NCI-H1048 (cell line): ENCODE data around the gene MALT1.
"Not testable (repeated sequence)": the region's sequence is repeated elsewhere in the genome, so short reads cannot be mapped to it uniquely, and the experiment has no call there.

Experiments
- DNase-seq: peaks from one replicate; lab custom pipeline; 2025; lab: John Stamatoyannopoulos, UW

The MALT1 gene

GRCh38 chr18:58671111-58671631 lies at the start of gene MALT1:
Gene MALT1, plus strand, starts transcription at chr18:58671465. Its CDS starts 179 bp downstream, at chr18:58671644.
- peak; percentile 85 for DNase-seq

- DNase-seq = no peak
Observed at GRCh38 chr18:58624011-58624410, 47.3 kb upstream of the MALT1 start.

GRCh38 chr18:58625839-58626238 lies 45.4 kb upstream of the MALT1 start:
- no peak for DNase-seq

- no peak for DNase-seq
Observed at GRCh38 chr18:58630071-58630470, 41.2 kb upstream of the MALT1 start.

GRCh38 chr18:58631301-58631700 lies 40.0 kb upstream of the MALT1 start:
- DNase-seq = no peak

- DNase-seq = no peak
Observed at GRCh38 chr18:58632552-58632951, 38.7 kb upstream of the MALT1 start.

GRCh38 chr18:58633874-58634273 lies 37.4 kb upstream of the MALT1 start:
- DNase-seq = no peak

GRCh38 chr18:58635891-58636290 lies 35.4 kb upstream of the MALT1 start:
- DNase-seq = no peak

- no peak for DNase-seq
Observed at GRCh38 chr18:58637197-58637596, 34.1 kb upstream of the MALT1 start.

- no peak for DNase-seq
Observed at GRCh38 chr18:58637946-58638345, 33.3 kb upstream of the MALT1 start.

GRCh38 chr18:58638441-58638840 lies 32.8 kb upstream of the MALT1 start:
- DNase-seq = no peak

GRCh38 chr18:58639237-58639636 lies 32.0 kb upstream of the MALT1 start:
- DNase-seq = no peak

GRCh38 chr18:58639751-58640427 lies 31.4 kb upstream of the MALT1 start:
- peak; percentile 35 for DNase-seq

- DNase-seq = peak; percentile 7
Observed at GRCh38 chr18:58640428-58640805, 30.8 kb upstream of the MALT1 start.

- DNase-seq = no peak
Observed at GRCh38 chr18:58640891-58641610, 30.2 kb upstream of the MALT1 start.

- not testable (repeated sequence) for DNase-seq
Observed at GRCh38 chr18:58643557-58643956, 27.7 kb upstream of the MALT1 start.

GRCh38 chr18:58645398-58645797 lies 25.9 kb upstream of the MALT1 start:
- DNase-seq = no peak

- DNase-seq = no peak
Observed at GRCh38 chr18:58646334-58646862, 24.9 kb upstream of the MALT1 start.

GRCh38 chr18:58649966-58650816 lies 21.1 kb upstream of the MALT1 start:
- DNase-seq = no peak

- not testable (repeated sequence) for DNase-seq
Observed at GRCh38 chr18:58650830-58651229, 20.4 kb upstream of the MALT1 start.

GRCh38 chr18:58653144-58653722 lies 18.0 kb upstream of the MALT1 start:
- DNase-seq = not testable (repeated sequence)
